Gastroesophageal sphincter (tissue), 3 donors: ENCODE data around the gene PNPLA3.

Experiments
- CTCF ChIP-seq, 4 experiments: fragments of 200-600 bp in 2 of 4; fragments of 450-650 bp in 2 of 4; sonication (generic) in 1 of 4; IDR thresholded peaks; one replicate each; pipeline ENCODE4 v1.5.1; 2017 to 2019; ENCODE audit warnings: antibody characterized with exemption in 4 of 4, mild to moderate bottlenecking in 2 of 4, moderate library complexity in 2 of 4
- EP300 ChIP-seq: sonication (generic); formaldehyde crosslinking; IDR thresholded peaks from one replicate; pipeline ENCODE4 v1.6.1; 2017; ENCODE audit warnings: antibody characterized with exemption, mild to moderate bottlenecking
- POLR2A ChIP-seq, 2 donors: fragments of 450-650 bp; IDR thresholded peaks; one replicate each; pipeline ENCODE4 v1.6.1; 2017; ENCODE audit warnings: antibody characterized with exemption in 2 of 2, mild to moderate bottlenecking in 2 of 2, moderate library complexity in 1 of 2
- POLR2AphosphoS5 ChIP-seq: sonication (generic); formaldehyde crosslinking; IDR thresholded peaks from one replicate; pipeline ENCODE4 v1.6.1; 2017; ENCODE audit warnings: antibody characterized with exemption

GRCh38 chr22:43956805-43957463, 33.3 kb downstream of the PNPLA3 start:
- TF ChIP-seq CTCF (IDR thresholded peaks at IDR 0.05) (no peak), POLR2AphosphoS5 (no peak), POLR2A (IDR thresholded peaks at IDR 0.05) (no peak), EP300 (no peak)
